ENCODE results near the gene SLC7A10. TPM values are rescaled to one million over a fixed set of nuclear protein-coding genes. Genes with fewer than 3 reads are reported as not detected.

The SLC7A10 gene
- total RNA-seq, 1 experiment from 2014 or later = 2.9 TPM

DNA sequence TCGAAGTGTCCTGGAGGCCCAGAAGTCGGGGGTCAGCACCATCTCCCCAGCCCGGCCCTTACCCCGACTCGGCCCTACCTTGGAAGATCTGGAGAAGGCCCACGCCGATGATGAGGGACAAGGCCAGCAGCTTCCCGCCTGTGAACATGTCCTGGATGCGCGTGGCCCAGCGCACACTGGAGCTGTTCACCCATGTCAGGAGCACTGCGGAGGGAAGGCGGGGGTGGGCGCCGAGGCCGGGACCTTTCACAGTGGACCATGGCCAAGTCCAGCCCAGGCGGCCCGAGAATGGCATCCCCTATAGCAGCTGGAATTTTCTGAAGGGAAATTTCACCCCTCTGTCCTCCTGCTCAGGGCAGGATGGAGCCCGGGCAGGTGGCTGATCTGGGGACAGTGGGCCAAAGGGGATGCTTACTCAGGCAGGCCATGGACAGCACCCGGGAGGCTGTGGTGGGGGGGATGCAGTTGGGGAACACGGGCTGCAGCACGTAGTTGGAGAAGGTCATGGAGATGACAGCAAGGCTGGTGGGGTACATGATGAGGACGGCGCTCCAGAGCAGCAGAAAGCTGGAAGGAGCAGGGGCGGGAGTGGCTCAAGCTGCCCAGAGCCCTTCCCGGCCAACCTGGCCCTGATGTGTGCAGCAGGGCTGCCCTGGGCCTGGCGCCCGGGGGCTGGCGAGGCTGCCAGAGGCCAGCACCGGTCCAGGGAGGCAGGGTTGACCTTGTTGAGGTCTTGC is 13.0 kb downstream of the SLC7A10 start:
- H3K4me1 Mint-ChIP-seq = peaks cover 9 to 14% of the 10 kb centered on the region in 2 experiments
- Histone ChIP-seq H3K23me2 (ENCODE audit: insufficient read length, low read depth, low read length, poor library complexity, severe bottlenecking) (no peaks in the 10 kb centered on the region), H3K23ac (ENCODE audit: insufficient read length, low read depth, low read length) (no peak overlapping the region), H2BK15ac (ENCODE audit: low read depth, low read length) (no peak overlapping the region), H4K5ac (ENCODE audit: insufficient read length, low read depth, low read length) (no peak overlapping the region), H3K79me1 (ENCODE audit: insufficient read depth, low read depth, low read length, poor library complexity, severe bottlenecking) (no peaks in the 10 kb centered on the region), H3K27me3 (ENCODE audit: insufficient read depth, low read length) (no peaks in the 10 kb centered on the region), H4K91ac (ENCODE audit: insufficient read length, low read depth, low read length) (no peak overlapping the region), H3K14ac (ENCODE audit: insufficient read depth, low read length) (no peak overlapping the region), H3K27ac (ENCODE audit: insufficient read length, low read depth, low read length) (no peak overlapping the region), H3K4me2 (ENCODE audit: insufficient read depth, insufficient read length, low read length) (no peak overlapping the region), H3K56ac (ENCODE audit: insufficient read length, low read depth, low read length) (no peak overlapping the region), H3K9ac (ENCODE audit: extremely low read depth, insufficient read length, low read length) (no peak overlapping the region), H3K9me3 (ENCODE audit: control insufficient read depth, low read depth, low read length) (no peaks in the 10 kb centered on the region), H4K8ac (replicated peaks; ENCODE audit: insufficient read length, low read depth, low read length) (no peak overlapping the region), H4K20me1 (ENCODE audit: control insufficient read depth, insufficient read depth, insufficient read length) (no peaks in the 10 kb centered on the region), H2BK5ac (ENCODE audit: insufficient read length, low read length) (no peak overlapping the region), H3T11ph (ENCODE audit: low read length) (no peak overlapping the region), H3K4ac (ENCODE audit: low read depth, low read length) (no peak overlapping the region), H3K4me1 (ENCODE audit: insufficient read depth, low read length) (no peaks in the 10 kb centered on the region), H2BK20ac (ENCODE audit: low read depth, low read length, poor library complexity, severe bottlenecking) (no peak overlapping the region), H3K18ac (ENCODE audit: insufficient read length, low read depth, low read length) (no peak overlapping the region), H2AFZ (ENCODE audit: low read length) (no peak overlapping the region), H2BK120ac (ENCODE audit: low read depth, low read length, poor library complexity, severe bottlenecking) (no peak overlapping the region), H2BK12ac (ENCODE audit: insufficient read length, low read depth, low read length) (no peak overlapping the region), H2AK5ac (ENCODE audit: insufficient read length, low read length) (no peak overlapping the region), H3K79me2 (ENCODE audit: insufficient read depth, low read length) (no peaks in the 10 kb centered on the region)
- no peak for DNase-seq
- WGBS (ENCODE audit: extremely low coverage, insufficient read length, low lambda C conversion rate) = no CpG with 5 or more reads among the region's 30 CpGs
- H3K4me3 Mint-ChIP-seq = no peak overlapping the region
- TF ChIP-seq, protein P1, sequence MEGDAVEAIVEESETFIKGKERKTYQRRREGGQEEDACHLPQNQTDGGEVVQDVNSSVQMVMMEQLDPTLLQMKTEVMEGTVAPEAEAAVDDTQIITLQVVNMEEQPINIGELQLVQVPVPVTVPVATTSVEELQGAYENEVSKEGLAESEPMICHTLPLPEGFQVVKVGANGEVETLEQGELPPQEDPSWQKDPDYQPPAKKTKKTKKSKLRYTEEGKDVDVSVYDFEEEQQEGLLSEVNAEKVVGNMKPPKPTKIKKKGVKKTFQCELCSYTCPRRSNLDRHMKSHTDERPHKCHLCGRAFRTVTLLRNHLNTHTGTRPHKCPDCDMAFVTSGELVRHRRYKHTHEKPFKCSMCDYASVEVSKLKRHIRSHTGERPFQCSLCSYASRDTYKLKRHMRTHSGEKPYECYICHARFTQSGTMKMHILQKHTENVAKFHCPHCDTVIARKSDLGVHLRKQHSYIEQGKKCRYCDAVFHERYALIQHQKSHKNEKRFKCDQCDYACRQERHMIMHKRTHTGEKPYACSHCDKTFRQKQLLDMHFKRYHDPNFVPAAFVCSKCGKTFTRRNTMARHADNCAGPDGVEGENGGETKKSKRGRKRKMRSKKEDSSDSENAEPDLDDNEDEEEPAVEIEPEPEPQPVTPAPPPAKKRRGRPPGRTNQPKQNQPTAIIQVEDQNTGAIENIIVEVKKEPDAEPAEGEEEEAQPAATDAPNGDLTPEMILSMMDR (conservative IDR thresholded peaks at IDR 0.05) = no peak
- no peaks in the 10 kb centered on the region for H3K36me3 Mint-ChIP-seq (ENCODE audit: insufficient read depth in 1 of 3, low read depth in 3 of 3)
- H3K27me3 Mint-ChIP-seq (ENCODE audit: low read depth) = peaks cover 2% of the 10 kb centered on the region; the same call in 1 of the 2 replicates
- no peak overlapping the region; a peak in 1 of 7 replicates for H3K27ac Mint-ChIP-seq
- H3K9me3 Mint-ChIP-seq = no peaks in the 10 kb centered on the region
